Heart right ventricle (tissue), 16 donors: ENCODE data around the gene TSPAN8. TPM values are rescaled to one million over a fixed set of nuclear protein-coding genes. Genes with fewer than 3 reads are reported as not detected.

Source experiments
- ATAC-seq, 8 donors: fragments of 200-7000 bp; cut with Tn5 transposase; one replicate each; pipeline ENCODE4 v1.9.1; 2020; ENCODE audit warnings: mild to moderate bottlenecking in 8 of 8, moderate library complexity in 8 of 8, moderate number of reproducible peaks in 1 of 8
- DNase-seq, 2 donors: peaks; one replicate each; pipeline ENCODE4 v3.0.0-alpha.2; 2020
- H3K27ac ChIP-seq, 10 donors: fragments of 200-600 bp; sonication (generic) in 2 of 10; one replicate each; pipeline versions ENCODE4 v1.5.0 to v1.8.0; 2020 to 2022; ENCODE audit warnings: mild to moderate bottlenecking in 3 of 10
- H3K27me3 ChIP-seq, 7 donors: fragments of 200-600 bp; one replicate each; pipeline ENCODE4 v1.8.0; 2021 to 2022; ENCODE audit warnings: mild to moderate bottlenecking in 2 of 7
- H3K36me3 ChIP-seq, 9 donors: fragments of 200-600 bp; sonication (generic) in 1 of 9; one replicate each; pipeline versions ENCODE4 v1.5.0 to v1.8.0; 2020 to 2022; ENCODE audit warnings: mild to moderate bottlenecking in 2 of 9
- H3K4me1 ChIP-seq, 9 donors: fragments of 200-600 bp; sonication (generic) in 1 of 9; one replicate each; pipeline versions ENCODE4 v1.5.0 to v1.8.0; 2020 to 2022; ENCODE audit warnings: mild to moderate bottlenecking in 4 of 9
- H3K4me3 ChIP-seq, 10 donors: fragments of 200-600 bp; sonication (generic) in 2 of 10; one replicate each; pipeline versions ENCODE4 v1.5.0 to v1.8.0; 2020 to 2022; ENCODE audit warnings: mild to moderate bottlenecking in 7 of 10, moderate library complexity in 2 of 10
- H3K9me3 ChIP-seq, 11 donors: fragments of 200-600 bp in 10 of 11; sonication (generic) in 2 of 11; one replicate each; pipeline versions ENCODE4 v1.5.0 to v1.8.0; 2013 to 2022; ENCODE audit warnings: mild to moderate bottlenecking in 2 of 11, control low read depth in 1 of 11, moderate library complexity in 1 of 11
- WGBS, 2 donors: extraction: QIAGEN DNeasy Blood & Tissue Kit; methylation state at CpG; one replicate each; pipeline ENCODE4 v1.1.7; 2013; ENCODE audit warnings: inconsistent platforms in 1 of 2; 5-methylcytosine and 5-hydroxymethylcytosine counted together
- intact Hi-C, 10 donors: fragments of 100-400 bp; cut with DNase I; formaldehyde crosslinking; loops; one replicate each; pipeline versions ENCODE4 v1.11.1 to v1.14.2; 2022
- polyA plus RNA-seq, 2 donors: library from polyadenylated mRNA; stranded (reverse); fragments of 200-250 nt; gene quantifications; one replicate each; pipeline ENCODE4 v1.2.3, GENCODE V29; 2013
- total RNA-seq, 10 donors: library from RNA; stranded (reverse); fragmentation: NEBNext Ultra II Directional in 3 of 10; extraction: Animal tissue kit (Norgen Biotek cat#: 25700) in 3 of 10; gene quantifications; one replicate each; pipeline versions ENCODE4 v1.2.1 to v1.2.4, GENCODE V29; 2021 to 2023
- TF ChIP-seq, protein P1 (sequence below), 9 donors: fragments of 200-600 bp; sonication (generic) in 2 of 9; IDR thresholded peaks; one replicate each; pipeline versions ENCODE4 v1.5.0 to v1.8.0; 2021 to 2022; ENCODE audit warnings: antibody characterized with exemption in 9 of 9, mild to moderate bottlenecking in 5 of 9, moderate library complexity in 1 of 9
- donor health status: Arrhythmogenic right ventricular cardiomyopathy.
- donor health status: ischemic (EF 13 %, LVEDD 7.1; RV severe dilation, severe dysfunction).
- donor health status: healthy with polysubstance abuse.
- donor health status: DM: no; HTN: yes; CAD: no.
- donor health status: DM: no; HTN: no; CAD: no.
- donor health status: ischemic (EF 25% LVEDD 6.9; RV normal size, moderate dysfunction).
- donor health status: ischemic (EF 25% LVEDD 5.7; RV mildly dilated, moderate dysfunction).
- donor health status: healthy.
- donor health status: DM: yes; HTN: yes; CAD: no.
- donor health status: Ischemic cardiomyopathy.
- donor health status: ischemic (EF 35%, LVEDD 5.7; RV mildly dilated, moderate dysfunction).
- donor health status: nonischemic (EF 11% LVEDD 7.7; RV severe dilation, severe dysfunction).
- donor health status: DM: yes; HTN: yes; CAD: no.
- donor health status: PGD.
- donor health status: ischemic (EF 29% LVEDD 5.4; RV normal size, mild dysfunction).
- donor health status: nonischemic (EF 23%, LVEDD 6.1; RV moderate dilation, normal function).

TSPAN8 gene
- total and polyA plus RNA-seq, 12 donors = 0.09 to 0.75 (median 0.38) TPM; not detected in 6

DNA sequence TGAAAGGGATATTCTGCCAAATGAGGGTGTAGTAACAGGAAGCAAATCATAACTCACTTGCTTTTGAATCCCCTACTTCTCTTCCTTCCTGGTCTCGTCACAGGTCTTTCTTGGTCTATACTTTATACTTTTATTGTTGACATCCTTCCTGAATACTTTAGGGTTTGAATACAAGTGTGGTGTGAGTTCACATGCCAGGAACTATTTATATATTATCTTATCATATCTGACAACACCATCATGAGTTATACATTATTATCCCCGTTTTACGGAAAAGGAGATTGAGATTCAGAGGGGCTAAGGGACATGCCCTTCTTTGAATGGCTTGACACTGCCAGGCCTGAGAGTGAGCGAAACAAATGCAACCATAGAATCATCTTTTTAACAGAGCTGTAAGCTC, 33.0 kb upstream of the TSPAN8 start:
- H3K27ac ChIP-seq = no peak overlapping the region
- DNase-seq (no peak), ATAC-seq (no peak)
- H3K4me3 ChIP-seq = no peak overlapping the region
- H3K36me3 ChIP-seq = no peaks in the 10 kb centered on the region
- TF ChIP-seq, protein P1, sequence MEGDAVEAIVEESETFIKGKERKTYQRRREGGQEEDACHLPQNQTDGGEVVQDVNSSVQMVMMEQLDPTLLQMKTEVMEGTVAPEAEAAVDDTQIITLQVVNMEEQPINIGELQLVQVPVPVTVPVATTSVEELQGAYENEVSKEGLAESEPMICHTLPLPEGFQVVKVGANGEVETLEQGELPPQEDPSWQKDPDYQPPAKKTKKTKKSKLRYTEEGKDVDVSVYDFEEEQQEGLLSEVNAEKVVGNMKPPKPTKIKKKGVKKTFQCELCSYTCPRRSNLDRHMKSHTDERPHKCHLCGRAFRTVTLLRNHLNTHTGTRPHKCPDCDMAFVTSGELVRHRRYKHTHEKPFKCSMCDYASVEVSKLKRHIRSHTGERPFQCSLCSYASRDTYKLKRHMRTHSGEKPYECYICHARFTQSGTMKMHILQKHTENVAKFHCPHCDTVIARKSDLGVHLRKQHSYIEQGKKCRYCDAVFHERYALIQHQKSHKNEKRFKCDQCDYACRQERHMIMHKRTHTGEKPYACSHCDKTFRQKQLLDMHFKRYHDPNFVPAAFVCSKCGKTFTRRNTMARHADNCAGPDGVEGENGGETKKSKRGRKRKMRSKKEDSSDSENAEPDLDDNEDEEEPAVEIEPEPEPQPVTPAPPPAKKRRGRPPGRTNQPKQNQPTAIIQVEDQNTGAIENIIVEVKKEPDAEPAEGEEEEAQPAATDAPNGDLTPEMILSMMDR (IDR thresholded peaks at IDR 0.05) = no peak
- H3K27me3 ChIP-seq = no peaks in the 10 kb centered on the region
- 43 to 47% methylated on average over 4 of the region's 4 CpGs for WGBS, 2 donors
- intact Hi-C loops = no loop called here
- H3K4me1 ChIP-seq = no peaks in the 10 kb centered on the region
- peaks cover 0 to 4% (median 0%) of the 10 kb centered on the region in 11 donors for H3K9me3 ChIP-seq

DNA sequence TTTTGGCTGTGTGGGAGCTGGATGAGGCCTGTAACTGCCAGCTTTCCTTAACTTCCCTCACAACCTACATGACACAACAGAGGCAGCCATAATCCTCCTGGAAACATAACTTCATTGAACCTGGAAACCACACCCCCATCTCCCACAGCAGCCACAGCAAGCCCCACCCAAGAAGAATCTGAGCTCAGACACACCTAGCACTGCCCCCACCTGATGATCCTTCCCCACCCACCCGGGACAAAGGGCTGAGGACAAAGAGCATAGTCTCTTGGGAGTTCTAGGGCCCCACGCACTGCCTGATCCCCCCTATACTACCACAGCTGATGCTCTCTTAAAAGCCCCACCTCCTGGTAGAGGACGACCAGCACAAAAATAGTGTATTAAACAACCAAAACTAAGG, 29.6 kb upstream of the TSPAN8 start:
- Histone ChIP-seq H3K36me3 (no peaks in the 10 kb centered on the region), H3K4me1 (no peaks in the 10 kb centered on the region), H3K9me3 (peaks cover 0 to 4% (median 0%) of the 10 kb centered on the region in 11 donors), H3K4me3 (no peak overlapping the region), H3K27ac (no peak overlapping the region), H3K27me3 (no peaks in the 10 kb centered on the region)
- no peak for ATAC-seq
- WGBS, 2 donors = 68 to 86% methylated on average over 3 of the region's 3 CpGs
- intact Hi-C loops = no loop called here
- DNase-seq = no peak
- TF ChIP-seq, protein P1 (IDR thresholded peaks at IDR 0.05) = no peak

DNA sequence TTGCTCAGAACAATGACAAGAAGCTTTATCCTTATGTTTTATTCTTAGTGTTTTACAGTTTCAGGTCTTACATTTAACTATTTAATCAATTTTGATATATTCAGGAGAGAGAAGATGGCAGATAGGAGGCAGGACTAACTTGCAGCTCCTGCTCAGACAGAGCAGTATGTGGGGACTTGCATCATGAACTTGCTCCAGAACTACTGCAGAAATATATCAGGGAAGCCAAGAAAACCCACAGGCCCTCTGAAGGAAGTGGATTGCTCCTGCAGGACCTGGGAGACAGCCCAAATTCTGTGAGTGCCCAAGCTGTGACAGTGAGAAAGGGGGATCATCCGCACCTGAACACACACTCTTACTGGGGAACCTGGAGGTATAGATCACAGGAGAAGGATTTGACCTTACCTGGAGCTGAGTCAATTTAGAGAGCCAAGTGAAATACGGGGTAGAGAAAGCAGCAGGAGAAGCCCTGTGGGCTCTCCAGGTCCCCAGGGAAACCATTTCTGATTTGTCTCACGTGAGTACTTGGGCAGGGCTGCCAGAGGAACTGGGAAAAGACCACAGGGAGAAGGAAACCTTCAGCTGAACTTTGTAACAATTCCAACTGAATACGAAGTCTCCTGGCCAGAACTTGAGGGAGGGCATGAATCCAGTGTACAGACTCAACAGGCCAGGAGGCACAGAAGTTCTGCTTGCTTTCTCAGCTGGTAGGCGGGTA, 28.9 kb upstream of the TSPAN8 start:
- ATAC-seq (no peak), DNase-seq (no peak)
- H3K27me3 ChIP-seq = no peaks in the 10 kb centered on the region
- H3K36me3 ChIP-seq = no peaks in the 10 kb centered on the region
- WGBS, 2 donors = 70 to 74% methylated on average over 5 of the region's 5 CpGs
- H3K4me1 ChIP-seq = no peaks in the 10 kb centered on the region
- intact Hi-C loops = no loop called here
- H3K9me3 ChIP-seq = peaks cover 0 to 4% (median 0%) of the 10 kb centered on the region in 11 donors
- H3K27ac ChIP-seq = no peak overlapping the region
- TF ChIP-seq, protein P1 (IDR thresholded peaks at IDR 0.05) = no peak
- no peak overlapping the region for H3K4me3 ChIP-seq

DNA sequence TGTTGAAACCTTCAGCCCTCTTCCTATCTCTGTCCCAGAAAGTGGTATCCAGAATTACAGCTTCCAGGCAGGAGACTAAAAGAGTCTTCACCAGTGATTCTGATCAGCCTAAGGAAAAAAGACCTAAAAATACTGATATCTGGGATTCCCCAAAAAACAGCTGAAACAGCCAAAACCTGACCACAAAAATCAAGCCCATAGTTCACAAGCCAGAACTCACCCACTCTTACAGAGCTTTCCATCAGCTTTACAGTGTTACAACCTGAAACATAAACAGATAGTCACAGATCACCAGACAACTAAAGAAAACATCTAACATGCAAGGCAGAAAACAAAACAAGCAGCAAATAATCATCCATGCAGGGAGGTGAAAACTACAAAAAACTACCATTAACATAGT, 26.0 kb upstream of the TSPAN8 start:
- ATAC-seq (no peak), DNase-seq (no peak)
- no peaks in the 10 kb centered on the region for H3K27me3 ChIP-seq
- TF ChIP-seq, protein P1 (IDR thresholded peaks at IDR 0.05) = no peak
- intact Hi-C loops = no loop called here
- peaks cover 0 to 4% (median 0%) of the 10 kb centered on the region in 11 donors for H3K9me3 ChIP-seq
- H3K4me3 ChIP-seq = no peak overlapping the region
- H3K27ac ChIP-seq = no peak overlapping the region
- H3K36me3 ChIP-seq = no peaks in the 10 kb centered on the region
- no peaks in the 10 kb centered on the region for H3K4me1 ChIP-seq
